Trophoblast cell (in vitro differentiated cells and primary cell): ENCODE measurements around the gene DEFB131B.
"Not testable (repeated sequence)": the region's sequence is repeated elsewhere in the genome, so short reads cannot be mapped to it uniquely, and the experiment has no call there.

ENCODE experiments used
- DNase-seq, 2 donors: peaks; one replicate each; pipeline ENCODE4 v3.0.0-alpha.2; 2016
- H2AFZ ChIP-seq: 2 replicates; pipeline ENCODE4 v1.6.1; 2013; ENCODE audit warnings: low read length, moderate library complexity, mild to moderate bottlenecking; ENCODE audit not compliant: insufficient read depth, poor library complexity
- H2AK5ac ChIP-seq: 2 replicates; pipeline ENCODE4 v1.6.1; 2013; ENCODE audit warnings: mild to moderate bottlenecking, low read length
- H2BK120ac ChIP-seq: 2 replicates; pipeline ENCODE4 v1.6.1; 2013; ENCODE audit warnings: low read length, mild to moderate bottlenecking, moderate library complexity; ENCODE audit not compliant: insufficient read depth, poor library complexity
- H2BK12ac ChIP-seq: 2 replicates; pipeline ENCODE4 v1.6.1; 2013; ENCODE audit warnings: mild to moderate bottlenecking, low read length, moderate library complexity
- H2BK5ac ChIP-seq: 2 replicates; pipeline ENCODE4 v1.6.1; 2013; ENCODE audit warnings: low read length, low read depth, moderate library complexity, mild to moderate bottlenecking; ENCODE audit not compliant: poor library complexity
- H3K14ac ChIP-seq: 2 replicates; pipeline ENCODE4 v1.6.1; 2013; ENCODE audit warnings: mild to moderate bottlenecking, low read length
- H3K18ac ChIP-seq: 2 replicates; pipeline ENCODE4 v1.6.1; 2013; ENCODE audit warnings: mild to moderate bottlenecking, low read length
- H3K23ac ChIP-seq: 2 replicates; pipeline ENCODE4 v1.6.1; 2013; ENCODE audit warnings: low read length
- H3K27ac ChIP-seq: 2 replicates; pipeline ENCODE4 v1.5.1; 2013; ENCODE audit warnings: low read depth, mild to moderate bottlenecking, inconsistent platforms, low read length, moderate library complexity
- H3K27me3 ChIP-seq: 2 replicates; pipeline ENCODE4 v1.6.1; 2013; ENCODE audit warnings: inconsistent platforms, mild to moderate bottlenecking, low read length, moderate library complexity; ENCODE audit not compliant: insufficient read depth
- H3K36me3 ChIP-seq, 2 experiments: 1 replicate in 1 of 2; 2 replicates in 1 of 2; pipeline ENCODE4 v1.6.1; 2013; ENCODE audit warnings: low read length in 2 of 2, mild to moderate bottlenecking in 2 of 2, moderate library complexity in 1 of 2; ENCODE audit not compliant: insufficient read depth in 2 of 2, control insufficient read depth in 1 of 2
- H3K4ac ChIP-seq: 2 replicates; pipeline ENCODE4 v1.6.1; 2013; ENCODE audit warnings: low read depth, mild to moderate bottlenecking, low read length, moderate library complexity
- H3K4me1 ChIP-seq, 2 experiments: 1 replicate in 1 of 2; 2 replicates in 1 of 2; pipeline ENCODE4 v1.6.1; 2013; ENCODE audit warnings: low read length in 2 of 2, mild to moderate bottlenecking in 2 of 2, moderate library complexity in 1 of 2; ENCODE audit not compliant: insufficient read depth in 2 of 2, control insufficient read depth in 1 of 2
- H3K4me2 ChIP-seq: 2 replicates; pipeline ENCODE4 v1.6.1; 2013; ENCODE audit warnings: inconsistent platforms, mild to moderate bottlenecking, low read length, moderate library complexity
- H3K4me3 ChIP-seq: 2 replicates; pipeline ENCODE4 v1.5.1; 2013; ENCODE audit warnings: mild to moderate bottlenecking, low read depth, low read length, inconsistent platforms
- H3K79me1 ChIP-seq: one replicate; pipeline ENCODE4 v1.6.1; 2013; ENCODE audit warnings: low read length
- H3K79me2 ChIP-seq: 2 replicates; pipeline ENCODE4 v1.6.1; 2013; ENCODE audit warnings: low read length, mild to moderate bottlenecking; ENCODE audit not compliant: control insufficient read depth, insufficient read depth, poor library complexity
- H3K9ac ChIP-seq: 2 replicates; pipeline ENCODE4 v1.6.1; 2013; ENCODE audit warnings: mild to moderate bottlenecking, low read length
- H3K9me3 ChIP-seq: 2 replicates; pipeline ENCODE4 v1.6.1; 2013; ENCODE audit warnings: low read depth, mild to moderate bottlenecking, control low read depth, inconsistent platforms, low read length; ENCODE audit not compliant: insufficient read depth
- H4K12ac ChIP-seq: 2 replicates; pipeline ENCODE4 v1.6.1; 2013; ENCODE audit warnings: low read depth, mild to moderate bottlenecking, low read length, moderate library complexity
- H4K8ac ChIP-seq: 2 replicates; pipeline ENCODE4 v1.6.1; 2013; ENCODE audit warnings: low read depth, mild to moderate bottlenecking, low read length, moderate library complexity
- H4K91ac ChIP-seq: one replicate; pipeline ENCODE4 v1.6.1; 2013; ENCODE audit warnings: low read depth, mild to moderate bottlenecking, low read length, moderate library complexity
- WGBS: extraction: QIAGEN DNeasy Blood & Tissue Kit; methylation state at CpG from one replicate; pipeline ENCODE4 v1.1.7; 2013; ENCODE audit warnings: missing lambda C conversion rate; ENCODE audit not compliant: insufficient read length, insufficient coverage; ENCODE audit errors: extremely low coverage; 5-methylcytosine and 5-hydroxymethylcytosine counted together

Gene DEFB131B

GRCh38 chr11:71869931-71870330 is 8.3 kb upstream of the DEFB131B start:
- DNase-seq, H3K27ac ChIP-seq, H2AFZ ChIP-seq, H4K12ac ChIP-seq, H3K4me1 ChIP-seq, H3K4me3 ChIP-seq, H4K8ac ChIP-seq, H3K79me2 ChIP-seq, H3K36me3 ChIP-seq, H3K18ac ChIP-seq, H2BK5ac ChIP-seq, H3K79me1 ChIP-seq, H2BK12ac ChIP-seq, H4K91ac ChIP-seq, H3K23ac ChIP-seq, H2BK120ac ChIP-seq, H2AK5ac ChIP-seq, H3K9ac ChIP-seq, H3K14ac ChIP-seq, H3K4me2 ChIP-seq, H3K27me3 ChIP-seq, H3K9me3 ChIP-seq, H3K4ac ChIP-seq: not testable (repeated sequence)
- WGBS, result no CpG with 5 or more reads among the region's 3 CpGs

DNA sequence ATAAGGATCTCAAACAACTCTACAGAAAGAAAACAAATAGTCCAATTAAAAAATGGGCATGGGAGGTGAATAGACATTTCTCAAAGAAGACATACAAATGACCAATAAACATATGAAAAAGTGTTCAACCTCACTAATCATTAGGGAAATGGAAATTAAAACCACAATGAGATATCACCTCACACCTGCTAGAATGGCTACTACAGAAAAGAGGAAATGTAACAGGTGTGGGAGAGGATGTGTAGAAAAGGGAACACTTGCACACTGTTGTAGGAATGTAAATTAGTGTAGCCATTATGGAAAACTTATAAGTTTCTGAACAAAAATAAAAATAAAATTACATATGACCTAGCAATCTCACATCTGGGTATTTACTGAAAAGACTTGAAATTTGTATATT is 7.6 kb upstream of the DEFB131B start:
- H3K9me3 ChIP-seq, H2BK120ac ChIP-seq, H4K91ac ChIP-seq, H3K14ac ChIP-seq, H2BK5ac ChIP-seq, H3K4me3 ChIP-seq, H3K79me2 ChIP-seq, H3K27me3 ChIP-seq, H2BK12ac ChIP-seq, H3K4ac ChIP-seq, H3K18ac ChIP-seq, H3K27ac ChIP-seq, DNase-seq, H2AK5ac ChIP-seq, H4K12ac ChIP-seq, H3K4me1 ChIP-seq, H2AFZ ChIP-seq, H3K36me3 ChIP-seq, H3K9ac ChIP-seq, H4K8ac ChIP-seq, H3K23ac ChIP-seq, H3K79me1 ChIP-seq, H3K4me2 ChIP-seq: not testable (repeated sequence)

DNA sequence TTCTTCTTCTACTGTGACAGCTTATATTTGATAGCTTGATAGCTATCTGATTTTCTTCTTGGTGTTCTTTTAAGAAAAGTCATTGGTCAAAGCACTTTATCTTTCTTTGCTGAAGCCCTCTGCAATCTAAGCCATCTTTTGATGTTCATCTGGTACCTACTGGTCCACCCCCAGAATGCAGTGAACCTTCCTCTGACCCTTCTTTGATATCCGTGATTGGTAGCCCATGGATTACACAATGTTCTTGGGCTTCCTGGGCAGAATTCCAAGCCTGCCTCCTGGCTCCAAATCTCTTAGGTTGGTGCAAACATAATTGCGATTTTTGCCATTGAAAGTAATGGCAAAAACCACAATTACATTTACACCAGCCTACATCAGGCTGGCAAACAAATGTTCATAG is 2.0 kb upstream of the DEFB131B start:
- not testable (repeated sequence) for H4K91ac ChIP-seq, DNase-seq, H2AK5ac ChIP-seq

DNA sequence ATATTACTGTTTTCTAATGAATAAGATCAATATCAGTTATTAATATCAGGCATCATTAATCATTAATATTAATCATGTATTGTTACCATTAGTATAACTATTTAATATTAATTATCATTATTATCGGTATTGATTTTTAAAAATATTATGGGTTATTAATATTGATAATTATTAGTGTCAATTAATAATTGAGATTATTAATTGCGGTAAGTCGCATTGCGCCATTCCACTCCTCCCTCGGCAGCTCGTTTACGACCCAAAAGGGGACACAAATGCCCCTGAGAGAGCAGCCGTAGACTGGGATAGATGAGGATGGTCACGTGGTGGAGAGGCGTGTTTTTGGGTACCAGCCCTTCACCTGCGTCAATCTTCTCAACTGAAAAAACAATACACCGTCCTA is 7.6 kb downstream of the DEFB131B start:
- no CpG with 5 or more reads among the region's 12 CpGs for WGBS
- not testable (repeated sequence) for H2BK120ac ChIP-seq, H3K18ac ChIP-seq, H3K9me3 ChIP-seq, H4K91ac ChIP-seq, H2BK12ac ChIP-seq, H3K4me3 ChIP-seq, DNase-seq, H4K12ac ChIP-seq, H2AK5ac ChIP-seq, H3K9ac ChIP-seq, H3K79me1 ChIP-seq, H3K36me3 ChIP-seq, H3K27me3 ChIP-seq, H3K4me2 ChIP-seq, H2BK5ac ChIP-seq, H3K14ac ChIP-seq, H3K79me2 ChIP-seq, H4K8ac ChIP-seq, H3K27ac ChIP-seq, H3K23ac ChIP-seq, H3K4ac ChIP-seq, H2AFZ ChIP-seq, H3K4me1 ChIP-seq

More for the DNA sequence above, 2.0 kb upstream of the DEFB131B start:
- H3K9ac ChIP-seq, H4K12ac ChIP-seq, H3K4me2 ChIP-seq, H2BK120ac ChIP-seq, H4K8ac ChIP-seq, H3K27me3 ChIP-seq, H2BK12ac ChIP-seq, H3K23ac ChIP-seq, H3K14ac ChIP-seq, H3K79me1 ChIP-seq, H3K27ac ChIP-seq, H3K36me3 ChIP-seq, H3K4me3 ChIP-seq, H3K79me2 ChIP-seq, H2BK5ac ChIP-seq, H2AFZ ChIP-seq, H3K4ac ChIP-seq, H3K9me3 ChIP-seq, H3K18ac ChIP-seq, H3K4me1 ChIP-seq: not testable (repeated sequence)
- no CpG with 5 or more reads among the region's 2 CpGs for WGBS
